Right lobe of liver (tissue), 4 donors: ENCODE data around the gene MEIKIN.

ENCODE experiments used
- CTCF ChIP-seq, 4 donors: fragments of 200-600 bp in 3 of 4; fragments of 450-650 bp in 1 of 4; IDR thresholded peaks; one replicate each; pipeline versions ENCODE4 v1.5.1 to v1.8.0; 2016 to 2022; ENCODE audit warnings: antibody characterized with exemption in 4 of 4, mild to moderate bottlenecking in 2 of 4
- POLR2A ChIP-seq: fragments of 450-650 bp; IDR thresholded peaks from one replicate; pipeline ENCODE4 v1.6.1; 2017; ENCODE audit warnings: antibody characterized with exemption, mild to moderate bottlenecking
- donor health status: DM: no; HTN: no; CAD: no.
- donor health status: DM: no; HTN: no; CAD: no.
- donor health status: DM: no; HTN: yes; CAD: no.

GRCh38 chr5:131812371-131813160 is 132.9 kb downstream of the MEIKIN start:
- TF ChIP-seq CTCF (IDR thresholded peaks at IDR 0.05) (no peak), POLR2A (no peak)
